ENCODE data around the gene SUCNR1. TPM values are rescaled to one million over a fixed set of nuclear protein-coding genes. Genes with fewer than 3 reads are reported as not detected.

The SUCNR1 gene
- total RNA-seq, 3 donors from 2014 or later (not counting 1 experiment from before 2014, with no cell fraction given), result 0.19 to 0.23 TPM; not detected in 1

DNA sequence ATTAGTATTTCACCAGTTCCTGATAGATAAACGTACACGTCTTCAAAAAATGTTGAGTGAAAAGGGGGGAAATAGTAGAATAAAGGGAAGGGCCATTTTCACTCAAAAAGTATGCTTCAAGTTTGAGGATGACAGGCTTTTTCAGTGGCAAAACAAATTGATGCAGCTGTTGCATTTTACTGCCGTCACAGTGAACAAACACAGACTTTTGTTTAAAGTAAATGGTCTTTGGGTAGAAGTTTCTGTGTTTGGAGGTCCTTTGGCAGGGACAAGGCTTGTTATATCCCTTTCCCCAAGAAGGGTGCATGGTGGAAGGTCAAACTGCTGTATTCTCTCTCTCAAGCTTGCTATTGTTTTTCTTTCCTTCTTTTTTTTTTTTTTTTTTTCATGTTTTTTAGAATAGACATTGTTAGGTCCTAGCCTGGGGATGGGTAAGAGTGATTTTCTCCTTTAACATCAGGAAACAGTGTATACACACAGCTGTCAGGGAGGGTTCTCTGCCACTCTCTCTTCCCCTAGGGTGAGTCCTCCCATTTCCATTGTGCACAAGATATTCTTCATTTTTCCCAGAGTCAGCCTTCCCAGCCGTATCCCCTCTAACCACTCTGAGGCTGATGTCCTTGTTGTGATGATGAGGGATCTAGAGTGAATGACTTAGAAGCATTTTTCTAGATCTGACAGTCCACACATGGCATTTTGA, 6.6 kb upstream of the SUCNR1 start:
- TF ChIP-seq, protein P1, sequence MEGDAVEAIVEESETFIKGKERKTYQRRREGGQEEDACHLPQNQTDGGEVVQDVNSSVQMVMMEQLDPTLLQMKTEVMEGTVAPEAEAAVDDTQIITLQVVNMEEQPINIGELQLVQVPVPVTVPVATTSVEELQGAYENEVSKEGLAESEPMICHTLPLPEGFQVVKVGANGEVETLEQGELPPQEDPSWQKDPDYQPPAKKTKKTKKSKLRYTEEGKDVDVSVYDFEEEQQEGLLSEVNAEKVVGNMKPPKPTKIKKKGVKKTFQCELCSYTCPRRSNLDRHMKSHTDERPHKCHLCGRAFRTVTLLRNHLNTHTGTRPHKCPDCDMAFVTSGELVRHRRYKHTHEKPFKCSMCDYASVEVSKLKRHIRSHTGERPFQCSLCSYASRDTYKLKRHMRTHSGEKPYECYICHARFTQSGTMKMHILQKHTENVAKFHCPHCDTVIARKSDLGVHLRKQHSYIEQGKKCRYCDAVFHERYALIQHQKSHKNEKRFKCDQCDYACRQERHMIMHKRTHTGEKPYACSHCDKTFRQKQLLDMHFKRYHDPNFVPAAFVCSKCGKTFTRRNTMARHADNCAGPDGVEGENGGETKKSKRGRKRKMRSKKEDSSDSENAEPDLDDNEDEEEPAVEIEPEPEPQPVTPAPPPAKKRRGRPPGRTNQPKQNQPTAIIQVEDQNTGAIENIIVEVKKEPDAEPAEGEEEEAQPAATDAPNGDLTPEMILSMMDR (IDR thresholded peaks at IDR 0.05), result no peak
- no peak overlapping the region for H3K4me3 ChIP-seq (ENCODE audit: low read length)
- H3K27ac Mint-ChIP-seq, result no peak overlapping the region
- H3K36me3 ChIP-seq (ENCODE audit: control insufficient read depth, insufficient read depth, low read length), result no peaks in the 10 kb centered on the region
- no peaks in the 10 kb centered on the region for H3K9me3 Mint-ChIP-seq
- intact Hi-C loops (cut with micrococcal nuclease), result no loop called here
- peaks cover 4% of the 10 kb centered on the region in 2 donors for H3K4me1 Mint-ChIP-seq
- H3K27me3 ChIP-seq (ENCODE audit: control insufficient read depth, insufficient read depth, low read length), result no peaks in the 10 kb centered on the region
- no peak overlapping the region for H3K27ac ChIP-seq (ENCODE audit: low read length)
- H3K9me3 ChIP-seq (ENCODE audit: control insufficient read depth, insufficient read depth, low read length), result no peaks in the 10 kb centered on the region
- no peaks in the 10 kb centered on the region for H3K4me1 ChIP-seq (ENCODE audit: control insufficient read depth, insufficient read depth, low read length)
- no peaks in the 10 kb centered on the region for H3K36me3 Mint-ChIP-seq
- 90% methylated on average over 3 of the region's 4 CpGs for WGBS (ENCODE audit: insufficient coverage)
- ATAC-seq (no peak), DNase-seq (no peak)
- H3K4me3 Mint-ChIP-seq, result no peak overlapping the region
- no peaks in the 10 kb centered on the region for H3K27me3 Mint-ChIP-seq (ENCODE audit: low read depth in 2 of 2)

DNA sequence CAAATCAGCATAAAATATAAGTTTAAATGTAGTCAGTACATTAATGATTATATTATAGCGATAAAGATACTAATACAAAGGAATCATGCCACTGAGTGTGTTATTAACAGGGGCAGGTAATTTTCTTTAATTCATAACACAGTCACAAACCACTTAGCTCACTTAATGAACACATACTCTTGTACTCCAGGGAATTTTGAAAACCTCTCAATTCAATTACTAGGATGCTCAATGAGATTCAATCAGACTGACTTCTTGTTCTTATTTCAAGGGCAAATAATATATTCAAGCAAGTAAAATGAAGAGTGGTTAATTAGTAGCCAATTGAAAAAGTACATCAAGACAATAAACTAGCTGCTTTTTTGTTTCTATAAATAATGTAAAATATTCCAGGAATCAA, 5.8 kb upstream of the SUCNR1 start:
- no peaks in the 10 kb centered on the region for H3K9me3 ChIP-seq (ENCODE audit: control insufficient read depth, insufficient read depth, low read length)
- H3K9me3 Mint-ChIP-seq, result no peaks in the 10 kb centered on the region
- H3K36me3 ChIP-seq (ENCODE audit: control insufficient read depth, insufficient read depth, low read length), result no peaks in the 10 kb centered on the region
- H3K27me3 Mint-ChIP-seq (ENCODE audit: low read depth in 2 of 2), result no peaks in the 10 kb centered on the region
- H3K4me1 ChIP-seq (ENCODE audit: control insufficient read depth, insufficient read depth, low read length), result no peaks in the 10 kb centered on the region
- peaks cover 4% of the 10 kb centered on the region in 2 donors for H3K4me1 Mint-ChIP-seq
- no CpG with 5 or more reads among the region's 1 CpG for WGBS (ENCODE audit: insufficient coverage)
- no peak overlapping the region for H3K27ac Mint-ChIP-seq
- DNase-seq (no peak), ATAC-seq (no peak)
- TF ChIP-seq, protein P1 (IDR thresholded peaks at IDR 0.05), result no peak
- no peaks in the 10 kb centered on the region for H3K27me3 ChIP-seq (ENCODE audit: control insufficient read depth, insufficient read depth, low read length)
- intact Hi-C loops (cut with micrococcal nuclease), result no loop called here
- no peak overlapping the region for H3K4me3 ChIP-seq (ENCODE audit: low read length)
- H3K4me3 Mint-ChIP-seq, result no peak overlapping the region
- no peaks in the 10 kb centered on the region for H3K36me3 Mint-ChIP-seq
- no peak overlapping the region for H3K27ac ChIP-seq (ENCODE audit: low read length)

DNA sequence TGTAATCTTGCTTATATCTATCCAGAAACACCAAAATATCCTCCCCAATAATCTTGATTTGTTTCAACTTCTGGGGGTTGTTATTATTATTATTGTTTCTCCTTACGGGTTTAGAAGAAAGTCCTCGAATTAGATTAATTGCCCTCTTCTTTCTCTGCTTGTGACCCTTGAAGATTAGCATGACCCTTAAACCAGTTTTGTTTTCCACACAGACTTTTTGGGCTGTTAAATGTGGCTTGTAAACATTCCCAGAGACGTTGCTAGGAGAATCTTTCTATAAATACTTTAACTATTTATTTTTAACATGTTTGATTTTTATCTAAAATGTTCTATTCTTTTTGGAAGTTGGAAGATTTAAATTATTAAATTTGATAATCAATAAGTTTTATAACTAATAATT, 4.3 kb upstream of the SUCNR1 start:
- intact Hi-C loops (cut with micrococcal nuclease), result no loop called here
- Histone ChIP-seq H3K27ac (ENCODE audit: low read length) (no peak overlapping the region), H3K4me1 (ENCODE audit: control insufficient read depth, insufficient read depth, low read length) (no peaks in the 10 kb centered on the region), H3K36me3 (ENCODE audit: control insufficient read depth, insufficient read depth, low read length) (no peaks in the 10 kb centered on the region), H3K4me3 (ENCODE audit: low read length) (no peak overlapping the region), H3K9me3 (ENCODE audit: control insufficient read depth, insufficient read depth, low read length) (no peaks in the 10 kb centered on the region), H3K27me3 (ENCODE audit: control insufficient read depth, insufficient read depth, low read length) (no peaks in the 10 kb centered on the region)
- WGBS (ENCODE audit: insufficient coverage), result 87% methylated on average over 2 of the region's 3 CpGs
- Mint-ChIP-seq H3K27me3 (ENCODE audit: low read depth in 2 of 2) (no peaks in the 10 kb centered on the region), H3K9me3 (no peaks in the 10 kb centered on the region), H3K36me3 (no peaks in the 10 kb centered on the region), H3K27ac (no peak overlapping the region), H3K4me3 (no peak overlapping the region), H3K4me1 (peaks cover 4% of the 10 kb centered on the region in 2 donors)
- TF ChIP-seq, protein P1 (IDR thresholded peaks at IDR 0.05), result no peak
- DNase-seq (no peak), ATAC-seq (no peak)
